OCI-LY3 (cell line): ENCODE measurements around the gene COPS3.

Experiments used
- CTCF ChIP-seq: fragments of 200-600, 300-600 bp; sonication (generic); IDR thresholded peaks from 2 replicates; pipeline ENCODE4 v1.5.1; 2014; ENCODE audit warnings: antibody characterized with exemption, low read length, low read depth
- EZH2phosphoT487 ChIP-seq: fragments of 200-600 bp; shearing (Covaris generic); IDR thresholded peaks from 2 replicates; pipeline ENCODE4 v1.6.1; 2018; ENCODE audit warnings: antibody characterized with exemption, mixed run types, low read depth

- TF ChIP-seq CTCF (no peak), EZH2phosphoT487 (no peak)
Observed at GRCh38 chr17:17200831-17201230, 80.2 kb downstream of the COPS3 start.
